Ovary (tissue), 9 donors: ENCODE data around the gene RASIP1. TPM values are rescaled to one million over a fixed set of nuclear protein-coding genes. Genes with fewer than 3 reads are reported as not detected.
A peak's percentile ranks its signal among the peaks of the same experiment; 100 is the strongest.

Source experiments
- DNase-seq, 5 donors: peaks; one replicate each; pipeline ENCODE4 v3.0.0-alpha.2; 2019 to 2020
- H3K27ac ChIP-seq, 2 donors: fragments of 200-600 bp; one replicate each; pipeline versions ENCODE4 v1.5.1 to v1.8.0; 2019 to 2022
- H3K27me3 ChIP-seq: fragments of 200-600 bp; one replicate; pipeline ENCODE4 v1.8.0; 2022
- H3K36me3 ChIP-seq: fragments of 200-600 bp; sonication (generic); one replicate; pipeline ENCODE4 v1.5.1; 2019
- H3K4me1 ChIP-seq: one replicate; pipeline ENCODE4 v1.8.1; 2013; ENCODE audit warnings: mild to moderate bottlenecking, moderate library complexity; ENCODE audit not compliant: insufficient read depth
- H3K4me3 ChIP-seq: fragments of 200-600 bp; sonication (generic); one replicate; pipeline ENCODE4 v1.5.1; 2017
- H3K9me3 ChIP-seq, 2 donors: fragments of 200-600 bp in 1 of 2; sonication (generic) in 1 of 2; one replicate each; pipeline versions ENCODE4 v1.5.1 to v1.8.1; 2013 to 2019; ENCODE audit warnings: mild to moderate bottlenecking in 1 of 2, moderate library complexity in 1 of 2
- CTCF ChIP-seq, 3 donors: fragments of 450-650 bp in 2 of 3; fragments of 200-600 bp in 1 of 3; IDR thresholded peaks; one replicate each; pipeline versions ENCODE4 v1.5.1 to v1.8.0; 2016 to 2022; ENCODE audit warnings: antibody characterized with exemption in 3 of 3, mild to moderate bottlenecking in 1 of 3
- EP300 ChIP-seq: sonication (generic); formaldehyde crosslinking; IDR thresholded peaks from one replicate; pipeline ENCODE4 v1.6.1; 2017; ENCODE audit warnings: antibody characterized with exemption
- POLR2A ChIP-seq: fragments of 450-650 bp; IDR thresholded peaks from one replicate; pipeline ENCODE4 v1.6.1; 2017; ENCODE audit warnings: antibody characterized with exemption, mild to moderate bottlenecking, moderate library complexity
- WGBS, 3 donors: extraction: QIAGEN DNeasy Blood & Tissue Kit in 1 of 3; methylation state at CpG; one replicate each; pipeline versions ENCODE4 v1.1.5 to v1.1.7; 2013 to 2017; 5-methylcytosine and 5-hydroxymethylcytosine counted together
- intact Hi-C, 4 donors: fragments of 100-400 bp; cut with DNase I; formaldehyde crosslinking; loops; one replicate each; pipeline versions ENCODE4 v1.11.0 to v1.15.1; 2022 to 2023
- polyA plus RNA-seq, 2 donors: library from polyadenylated mRNA; stranded (reverse); fragments of 200-250 nt in 1 of 2; fragments of 350-450 nt in 1 of 2; fragmentation: Illumina TruSeq in 1 of 2; extraction: RNeasy Lipid Tissue Mini Kit (QIAGEN cat#74804) in 1 of 2; gene quantifications; one replicate each; pipeline ENCODE4 v1.2.3, GENCODE V29; 2013 to 2014
- total RNA-seq, 7 donors: library from RNA; depleted of rRNA in 2 of 7; stranded (reverse); fragments of >200 nt in 2 of 7; fragmentation: NEBNext Ultra II Directional in 3 of 7; extraction: Animal tissue kit (Norgen Biotek cat#: 25700) in 3 of 7; gene quantifications; one replicate each; pipeline versions ENCODE4 v1.1.0 to v1.2.4, GENCODE V29; 2016 to 2023
- donor health status: DM: no; HTN: no; CAD: no; lungs with moderate emphysema.
- donor health status: DM: no; HTN: no; CAD: no.
- donor health status: Bipolar disorder and iron deficiency.
- donor health status: DM: yes; HTN: yes; CAD: no.
- donor health status: DM: no; HTN: no; CAD: no.
- donor health status: DM: yes; HTN: yes; CAD: no.

RASIP1 gene
- total and polyA plus RNA-seq, 9 donors, result 4.1 to 25.9 (median 14.2) TPM

- Histone ChIP-seq H3K4me1 (peaks cover 2% of the 10 kb centered on the region), H3K27me3 (no peaks in the 10 kb centered on the region), H3K36me3 (no peaks in the 10 kb centered on the region), H3K9me3 (no peaks in the 10 kb centered on the region), H3K27ac (no peak within 1 kb of the TSS), H3K4me3 (peak within 1 kb of the TSS; percentile 2)
- TF ChIP-seq EP300, result no peak
- TF ChIP-seq POLR2A, result no peak
- TF ChIP-seq CTCF (IDR thresholded peaks at IDR 0.05), result no peak
- intact Hi-C loops, result no loop called here
- peak; percentile 64 to 77 (median 72) for DNase-seq
- WGBS, 3 donors, result 4 to 6% (median 4%) methylated on average over 31 of the region's 31 CpGs
Observed at GRCh38 chr19:48746738-48747575, 6.5 kb upstream of the RASIP1 start, which contains the start of gene IZUMO1. IZUMO1 (minus strand) TSS chr19:48746909; CDS start chr19:48745859, 1,050 bp downstream.

- Histone ChIP-seq H3K27ac (no peak overlapping the region), H3K36me3 (no peaks in the 10 kb centered on the region), H3K9me3 (no peaks in the 10 kb centered on the region), H3K4me3 (no peak overlapping the region), H3K27me3 (no peaks in the 10 kb centered on the region), H3K4me1 (peaks cover 2% of the 10 kb centered on the region)
- 56 to 75% (median 75%) methylated on average over 8 of the region's 8 CpGs for WGBS, 3 donors
- intact Hi-C loops, result no loop called here
- TF ChIP-seq CTCF (IDR thresholded peaks at IDR 0.05), result no peak
- no peak for TF ChIP-seq POLR2A
- no peak for TF ChIP-seq EP300
- no peak for DNase-seq
Observed at GRCh38 chr19:48746110-48746509, 5.7 kb upstream of the RASIP1 start.

- Histone ChIP-seq H3K9me3 (no peaks in the 10 kb centered on the region), H3K4me1 (peaks cover 2% of the 10 kb centered on the region), H3K4me3 (no peak overlapping the region), H3K27ac (no peak overlapping the region), H3K27me3 (no peaks in the 10 kb centered on the region), H3K36me3 (no peaks in the 10 kb centered on the region)
- intact Hi-C loops, result no loop called here
- TF ChIP-seq CTCF (IDR thresholded peaks at IDR 0.05), result no peak
- TF ChIP-seq EP300, result no peak
- peak in 2 of 5 donors; percentile 58 to 66 for DNase-seq
- WGBS, 3 donors, result 18 to 26% (median 25%) methylated on average over 33 of the region's 33 CpGs
Observed at GRCh38 chr19:48745208-48745995, 5.0 kb upstream of the RASIP1 start.

- no peak for DNase-seq
- intact Hi-C loops, result no loop called here
- TF ChIP-seq CTCF (IDR thresholded peaks at IDR 0.05), result no peak
- no peak for TF ChIP-seq POLR2A
- no peak for TF ChIP-seq EP300
- Histone ChIP-seq H3K9me3 (no peaks in the 10 kb centered on the region), H3K36me3 (no peaks in the 10 kb centered on the region), H3K4me1 (peaks cover 2% of the 10 kb centered on the region), H3K27me3 (no peaks in the 10 kb centered on the region), H3K27ac (no peak overlapping the region), H3K4me3 (no peak overlapping the region)
- WGBS, 3 donors, result 91 to 95% (median 94%) methylated on average over 11 of the region's 11 CpGs
Observed at GRCh38 chr19:48742096-48742495, 1.7 kb upstream of the RASIP1 start.
